NCI-H1694 (cell line): ENCODE results near the gene SMNDC1.
"Not testable (repeated sequence)": the region's sequence is repeated elsewhere in the genome, so short reads cannot be mapped to it uniquely, and the experiment has no call there.

Experiments used
- DNase-seq: peaks from one replicate; lab custom pipeline; 2025; lab: John Stamatoyannopoulos, UW

The SMNDC1 gene

GRCh38 chr10:110249489-110249888, 55.2 kb downstream of the SMNDC1 start:
- not testable (repeated sequence) for DNase-seq

- not testable (repeated sequence) for DNase-seq
Observed at GRCh38 chr10:110247833-110248232, 56.9 kb downstream of the SMNDC1 start.

GRCh38 chr10:110244550-110244949, 60.2 kb downstream of the SMNDC1 start:
- no peak for DNase-seq

GRCh38 chr10:110242511-110242910, 62.2 kb downstream of the SMNDC1 start:
- no peak for DNase-seq

GRCh38 chr10:110241841-110242240, 62.9 kb downstream of the SMNDC1 start:
- DNase-seq = no peak

GRCh38 chr10:110241407-110241806, 63.3 kb downstream of the SMNDC1 start:
- DNase-seq = no peak
